Fibroblast of upper back skin (primary cell): ENCODE measurements around the gene ABHD14A.
"Not testable (repeated sequence)": the region's sequence is repeated elsewhere in the genome, so short reads cannot be mapped to it uniquely, and the experiment has no call there.

Experiments
- DNase-seq: peaks from one replicate; pipeline ENCODE4 v3.0.0-alpha.2; 2013

The ABHD14A gene

GRCh38 chr3:51974963-51975851, at the start of gene ABHD14A:
TSS of gene ABHD14A (plus strand) at chr3:51975064. CDS start at chr3:51975136, 72 bp downstream.
- peak; percentile 60 for DNase-seq

GRCh38 chr3:51927061-51927977, 47.5 kb upstream of the ABHD14A start:
- no peak for DNase-seq

GRCh38 chr3:51928438-51928837, 46.4 kb upstream of the ABHD14A start:
- DNase-seq, result no peak

GRCh38 chr3:51928981-51929380, 45.9 kb upstream of the ABHD14A start:
- DNase-seq, result not testable (repeated sequence)

GRCh38 chr3:51929420-51930003, 45.4 kb upstream of the ABHD14A start:
- DNase-seq, result no peak

- DNase-seq, result no peak
Measured at GRCh38 chr3:51930439-51930838, 44.4 kb upstream of the ABHD14A start.

- DNase-seq, result no peak
Measured at GRCh38 chr3:51931756-51932155, 43.1 kb upstream of the ABHD14A start.

GRCh38 chr3:51932471-51933370, 42.1 kb upstream of the ABHD14A start:
- DNase-seq, result no peak

GRCh38 chr3:51933471-51934138, 41.3 kb upstream of the ABHD14A start:
- no peak for DNase-seq

GRCh38 chr3:51934139-51934850, 40.6 kb upstream of the ABHD14A start:
- no peak for DNase-seq

- no peak for DNase-seq
Measured at GRCh38 chr3:51934991-51935885, 39.6 kb upstream of the ABHD14A start.

- DNase-seq, result no peak
Measured at GRCh38 chr3:51935886-51936755, 38.7 kb upstream of the ABHD14A start.

GRCh38 chr3:51937014-51937413, 37.9 kb upstream of the ABHD14A start:
- DNase-seq, result no peak

GRCh38 chr3:51937611-51938450, 37.0 kb upstream of the ABHD14A start:
- DNase-seq, result no peak

- DNase-seq, result no peak
Measured at GRCh38 chr3:51938780-51939425, 36.0 kb upstream of the ABHD14A start.

GRCh38 chr3:51940648-51941462, 34.0 kb upstream of the ABHD14A start:
- DNase-seq, result no peak
